Cardiac fibroblast (primary cell): ENCODE results near the gene HBS1L.

Experiments used
- DNase-seq, 2 donors: peaks; one replicate each; pipeline versions ENCODE4 v3.0.0 to v3.0.0-alpha.2; 2010; ENCODE audit warnings: low read depth in 2 of 2
- H3K4me3 ChIP-seq, 2 donors: replicated peaks in 1 of 2; 1 replicate in 1 of 2; 2 replicates in 1 of 2; pipeline ENCODE4 v1.5.1; 2011; ENCODE audit warnings: low read depth in 2 of 2, low read length in 2 of 2, mild to moderate bottlenecking in 2 of 2, moderate library complexity in 1 of 2
- TF ChIP-seq, protein P1 (sequence below): IDR thresholded peaks from one replicate; pipeline ENCODE4 v1.5.1; 2011; ENCODE audit warnings: low read depth, mild to moderate bottlenecking, low read length, inconsistent platforms

The HBS1L gene

DNA sequence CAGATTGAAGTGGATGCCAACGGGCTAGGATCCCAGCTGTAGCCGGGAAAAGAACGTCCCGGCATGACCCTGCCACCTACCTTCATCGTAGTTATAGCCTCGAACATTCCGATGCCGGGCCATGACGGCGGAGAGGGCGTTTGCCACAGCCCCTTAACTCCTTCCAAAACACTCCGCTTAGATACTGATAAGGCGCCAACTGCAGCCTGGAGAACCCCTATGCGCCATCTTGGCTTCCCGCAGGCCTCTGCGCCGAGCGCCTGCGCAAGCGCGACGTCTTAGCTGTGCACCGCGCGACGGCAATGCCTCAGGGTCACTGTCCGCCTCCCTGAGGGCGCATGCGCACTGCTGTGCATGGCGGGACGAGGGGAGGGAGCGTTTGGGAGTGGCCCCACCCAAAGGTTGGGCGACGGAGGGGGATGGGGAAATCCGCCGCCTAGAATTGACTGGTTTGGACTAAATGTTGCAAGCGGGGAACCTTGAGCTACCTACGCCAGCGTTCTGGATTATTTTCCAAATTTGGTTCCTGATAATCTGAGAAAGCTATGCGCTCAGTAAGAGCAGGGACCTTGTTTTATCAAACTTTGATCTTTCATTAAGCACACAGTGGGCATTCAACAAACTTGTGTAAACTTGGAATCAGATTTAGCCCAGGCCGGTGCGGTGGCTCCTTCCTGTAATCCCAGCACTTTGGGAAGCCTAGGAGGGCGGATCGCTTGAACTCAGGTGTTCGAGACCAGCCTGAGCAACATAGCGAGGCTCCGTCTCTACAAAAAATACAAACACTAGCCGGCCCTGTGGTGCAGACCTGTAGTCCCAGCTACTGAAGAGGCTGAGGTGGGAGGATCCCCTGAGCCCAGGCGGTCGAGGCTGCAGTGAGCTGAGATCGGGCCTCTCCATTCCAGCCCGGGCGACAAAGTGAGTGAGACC, at the start of gene HBS1L:
HBS1L (minus strand) TSS at position 254 of the 930 bp plus-strand sequence; CDS start at position 123, 131 bp downstream.
- peak within 1 kb of the TSS; percentile 93 to 99 for H3K4me3 ChIP-seq
- TF ChIP-seq, protein P1, sequence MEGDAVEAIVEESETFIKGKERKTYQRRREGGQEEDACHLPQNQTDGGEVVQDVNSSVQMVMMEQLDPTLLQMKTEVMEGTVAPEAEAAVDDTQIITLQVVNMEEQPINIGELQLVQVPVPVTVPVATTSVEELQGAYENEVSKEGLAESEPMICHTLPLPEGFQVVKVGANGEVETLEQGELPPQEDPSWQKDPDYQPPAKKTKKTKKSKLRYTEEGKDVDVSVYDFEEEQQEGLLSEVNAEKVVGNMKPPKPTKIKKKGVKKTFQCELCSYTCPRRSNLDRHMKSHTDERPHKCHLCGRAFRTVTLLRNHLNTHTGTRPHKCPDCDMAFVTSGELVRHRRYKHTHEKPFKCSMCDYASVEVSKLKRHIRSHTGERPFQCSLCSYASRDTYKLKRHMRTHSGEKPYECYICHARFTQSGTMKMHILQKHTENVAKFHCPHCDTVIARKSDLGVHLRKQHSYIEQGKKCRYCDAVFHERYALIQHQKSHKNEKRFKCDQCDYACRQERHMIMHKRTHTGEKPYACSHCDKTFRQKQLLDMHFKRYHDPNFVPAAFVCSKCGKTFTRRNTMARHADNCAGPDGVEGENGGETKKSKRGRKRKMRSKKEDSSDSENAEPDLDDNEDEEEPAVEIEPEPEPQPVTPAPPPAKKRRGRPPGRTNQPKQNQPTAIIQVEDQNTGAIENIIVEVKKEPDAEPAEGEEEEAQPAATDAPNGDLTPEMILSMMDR = no peak
- DNase-seq = peak; percentile 98 to 99

DNA sequence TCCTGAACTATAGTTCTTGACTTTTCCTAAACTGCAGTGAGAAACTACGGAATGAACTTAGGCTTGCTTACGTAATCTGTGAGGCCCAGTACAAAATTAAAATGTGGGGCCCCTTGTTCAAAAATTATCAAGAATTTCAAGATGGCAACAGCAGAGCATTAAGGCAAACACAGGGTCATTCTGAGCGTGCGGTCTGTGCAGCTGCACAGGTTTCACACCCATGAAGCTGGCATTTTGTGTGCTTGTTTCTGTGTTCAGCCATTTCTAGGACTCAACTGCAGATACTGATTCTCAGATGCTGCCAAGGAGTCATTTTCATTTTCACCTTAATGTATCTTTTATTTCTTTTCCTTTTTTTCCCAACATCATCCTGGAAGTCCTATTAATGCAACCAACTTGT, 49.6 kb upstream of the HBS1L start:
- no peak for DNase-seq
- H3K4me3 ChIP-seq = no peak overlapping the region

DNA sequence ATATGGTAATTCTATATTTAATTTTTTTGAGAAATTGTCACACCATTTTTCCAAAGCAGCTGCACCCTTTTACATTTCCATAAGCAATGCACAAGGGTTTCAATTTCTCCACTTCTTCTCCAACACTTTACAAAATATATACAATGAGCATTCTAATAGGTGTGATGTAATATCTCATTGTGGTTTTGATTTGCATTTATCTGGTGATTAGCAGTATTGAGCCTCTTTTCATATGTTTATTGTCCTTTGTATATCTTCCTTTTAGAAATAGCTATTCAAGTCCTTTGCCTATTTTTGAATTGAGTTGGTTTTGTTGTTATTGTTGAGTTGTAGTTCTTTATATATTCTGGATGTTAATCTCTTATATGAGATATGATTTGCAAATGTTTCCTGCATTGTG, 47.6 kb upstream of the HBS1L start:
- DNase-seq = no peak
- H3K4me3 ChIP-seq = no peak overlapping the region
- TF ChIP-seq, protein P1 = no peak

More for the DNA sequence above, 49.6 kb upstream of the HBS1L start:
- TF ChIP-seq, protein P1 = no peak

DNA sequence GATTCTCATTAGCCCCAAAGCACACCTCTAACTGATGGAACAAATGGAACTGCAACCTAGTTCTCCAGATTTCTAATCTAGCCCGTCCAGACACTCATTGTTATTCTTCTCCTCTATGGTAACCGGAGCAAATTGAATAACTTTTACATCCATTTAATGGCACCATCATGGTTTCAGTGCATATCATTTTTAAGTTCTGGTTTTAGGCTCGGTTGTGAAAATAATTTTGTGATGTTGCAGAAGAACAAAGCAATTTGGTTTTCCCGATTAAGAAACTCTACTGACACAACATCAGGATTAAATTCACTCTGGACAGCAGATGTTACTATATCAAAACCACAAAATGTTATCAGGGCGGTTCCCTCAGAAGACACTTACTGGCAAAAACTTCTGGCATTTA, 42.5 kb upstream of the HBS1L start:
- no peak overlapping the region for H3K4me3 ChIP-seq
- DNase-seq = no peak
- TF ChIP-seq, protein P1 = no peak

DNA sequence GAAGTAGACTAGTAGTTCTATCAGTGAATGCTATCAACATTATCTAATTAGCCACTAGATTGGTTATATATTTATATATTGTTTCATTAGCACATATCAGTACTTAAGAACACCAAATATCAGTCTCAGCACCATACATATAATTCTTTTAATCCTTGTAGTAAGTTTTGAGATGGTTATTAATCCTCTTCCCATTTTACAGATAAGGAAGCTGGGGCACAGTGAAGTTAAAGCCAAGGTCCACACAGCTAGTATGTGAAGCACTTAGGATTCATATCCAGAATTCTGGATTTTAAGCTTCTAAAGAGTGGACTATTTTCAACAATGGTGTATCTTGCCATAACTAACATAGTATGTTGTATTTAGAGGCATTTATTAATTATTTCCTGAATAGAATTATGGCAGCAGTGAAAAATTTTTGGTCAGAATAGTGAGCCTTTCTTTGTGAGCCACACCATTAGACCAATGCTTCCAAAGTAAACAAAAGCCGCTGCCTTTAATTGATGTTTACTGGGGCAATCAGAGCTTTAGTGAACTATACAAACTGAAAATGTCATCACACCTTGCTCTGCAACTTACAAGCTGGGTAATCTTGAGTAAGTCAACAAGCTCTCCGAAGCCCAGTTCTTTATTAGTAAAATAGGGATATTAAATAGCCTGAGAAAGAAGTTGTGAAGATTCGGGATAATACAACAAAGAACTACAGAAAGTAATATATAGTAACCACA, 41.9 kb upstream of the HBS1L start:
- TF ChIP-seq, protein P1 = no peak
- no peak for DNase-seq
- H3K4me3 ChIP-seq = no peak overlapping the region

DNA sequence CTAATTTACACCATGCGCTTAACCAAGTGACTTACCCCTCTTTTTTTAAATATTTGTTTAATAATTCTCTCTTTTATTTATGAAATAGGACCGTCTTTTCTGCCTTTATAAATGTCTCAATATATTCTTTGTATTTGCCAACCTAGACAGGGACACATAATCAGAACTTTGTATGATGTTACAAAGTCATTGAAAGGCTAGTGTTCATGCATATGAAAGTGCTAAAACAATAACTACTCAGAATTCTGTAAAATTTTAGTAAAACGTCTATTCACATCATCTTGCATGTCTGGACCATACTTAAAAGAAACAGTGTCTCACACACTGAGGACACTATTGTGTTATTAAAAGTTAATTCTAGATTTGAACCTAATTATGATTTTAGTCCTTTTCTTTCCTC, 41.1 kb upstream of the HBS1L start:
- no peak overlapping the region for H3K4me3 ChIP-seq

More for the DNA sequence above, 41.1 kb upstream of the HBS1L start:
- TF ChIP-seq, protein P1 = no peak
- no peak for DNase-seq
